Measurements from ENCODE around the gene ERN2.

GRCh38 chr16:23640615-23640930 is 72.4 kb downstream of the ERN2 start:
- TF ChIP-seq, protein P1, sequence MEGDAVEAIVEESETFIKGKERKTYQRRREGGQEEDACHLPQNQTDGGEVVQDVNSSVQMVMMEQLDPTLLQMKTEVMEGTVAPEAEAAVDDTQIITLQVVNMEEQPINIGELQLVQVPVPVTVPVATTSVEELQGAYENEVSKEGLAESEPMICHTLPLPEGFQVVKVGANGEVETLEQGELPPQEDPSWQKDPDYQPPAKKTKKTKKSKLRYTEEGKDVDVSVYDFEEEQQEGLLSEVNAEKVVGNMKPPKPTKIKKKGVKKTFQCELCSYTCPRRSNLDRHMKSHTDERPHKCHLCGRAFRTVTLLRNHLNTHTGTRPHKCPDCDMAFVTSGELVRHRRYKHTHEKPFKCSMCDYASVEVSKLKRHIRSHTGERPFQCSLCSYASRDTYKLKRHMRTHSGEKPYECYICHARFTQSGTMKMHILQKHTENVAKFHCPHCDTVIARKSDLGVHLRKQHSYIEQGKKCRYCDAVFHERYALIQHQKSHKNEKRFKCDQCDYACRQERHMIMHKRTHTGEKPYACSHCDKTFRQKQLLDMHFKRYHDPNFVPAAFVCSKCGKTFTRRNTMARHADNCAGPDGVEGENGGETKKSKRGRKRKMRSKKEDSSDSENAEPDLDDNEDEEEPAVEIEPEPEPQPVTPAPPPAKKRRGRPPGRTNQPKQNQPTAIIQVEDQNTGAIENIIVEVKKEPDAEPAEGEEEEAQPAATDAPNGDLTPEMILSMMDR (IDR thresholded peaks at IDR 0.05; ENCODE audit: low read length) = no peak
- no peak for TF ChIP-seq EZH2phosphoT487 (IDR thresholded peaks at IDR 0.05; ENCODE audit: low read length)
- TF ChIP-seq EZH2 (optimal IDR thresholded peaks at IDR 0.05; ENCODE audit: low read depth, low read length) = no peak

Measured in MM.1S (cell line).